Stomach (tissue), 4 donors: ENCODE data around the gene PROX2.

Experiments used
- CTCF ChIP-seq, 7 experiments: fragments of 450-650 bp in 4 of 7; fragments of 200-600 bp in 3 of 7; sonication (generic) in 3 of 7; IDR thresholded peaks; one replicate each; pipeline ENCODE4 v1.5.1; 2016 to 2019; ENCODE audit warnings: antibody characterized with exemption in 7 of 7, control low read depth in 2 of 7, mild to moderate bottlenecking in 1 of 7
- POLR2AphosphoS5 ChIP-seq, 3 donors: sonication (generic); formaldehyde crosslinking; IDR thresholded peaks; one replicate each; pipeline ENCODE4 v1.6.1; 2016; ENCODE audit warnings: antibody characterized with exemption in 3 of 3

DNA sequence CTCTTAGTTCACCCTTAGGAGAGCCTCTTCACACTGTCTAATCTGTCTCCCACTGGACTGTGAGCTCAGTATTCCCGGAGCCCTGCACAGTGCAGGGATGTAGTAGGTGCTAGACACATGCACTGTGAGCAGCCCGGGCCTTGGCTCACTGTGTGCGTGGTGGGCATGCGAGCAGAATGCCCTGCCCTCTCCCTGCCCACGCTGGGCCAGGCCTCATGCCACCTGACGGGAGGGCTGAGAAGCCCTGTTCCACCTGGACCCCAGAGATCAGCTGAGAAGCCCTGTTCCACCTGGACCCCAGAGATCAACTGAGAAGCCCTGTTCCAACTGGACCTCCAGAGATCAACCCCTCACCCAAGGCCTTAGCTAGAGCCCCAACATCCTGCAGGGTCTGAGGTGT, 36.2 kb upstream of the PROX2 start:
- TF ChIP-seq CTCF (IDR thresholded peaks at IDR 0.05) = no peak
- TF ChIP-seq POLR2AphosphoS5 (IDR thresholded peaks at IDR 0.05) = no peak
